ENCODE measurements around the gene OR2Z1. TPM values are rescaled to one million over a fixed set of nuclear protein-coding genes. Genes with fewer than 3 reads are reported as not detected.

The OR2Z1 gene
- polyA plus RNA-seq, 1 donor (not counting 4 experiments of a cell fraction or from before 2014, with no cell fraction given), result not detected

GRCh38 chr19:8696993-8697392, 24.4 kb upstream of the OR2Z1 start:
- Histone ChIP-seq H3K27me3 (ENCODE audit: control insufficient read depth, extremely low read depth, insufficient read depth, low read length) (no peaks in the 10 kb centered on the region), H3K9ac (ENCODE audit: control insufficient read depth, extremely low read depth, insufficient read depth, low read length) (no peak overlapping the region), H4K20me1 (ENCODE audit: control insufficient read depth, extremely low read depth, insufficient read depth, low read length) (no peaks in the 10 kb centered on the region), H3K4me2 (ENCODE audit: control insufficient read depth, extremely low read depth, insufficient read depth, low read depth, low read length) (no peak overlapping the region), H3K27ac (ENCODE audit: control insufficient read depth, insufficient read depth, low read length) (no peak overlapping the region), H3K36me3 (ENCODE audit: control insufficient read depth in 2 of 2, extremely low read depth in 1 of 2, insufficient read depth in 2 of 2, low read length in 2 of 2) (no peaks in the 10 kb centered on the region), H2AFZ (ENCODE audit: control insufficient read depth, low read length) (no peak overlapping the region), H3K79me2 (ENCODE audit: control insufficient read depth, insufficient read depth, low read length) (no peaks in the 10 kb centered on the region), H3K9me1 (ENCODE audit: control insufficient read depth, extremely low read depth, insufficient read depth, low read length) (no peaks in the 10 kb centered on the region), H3K4me1 (ENCODE audit: control insufficient read depth, extremely low read depth, insufficient read depth, low read length) (no peaks in the 10 kb centered on the region), H3K9me3 (ENCODE audit: control insufficient read depth, low read depth, low read length) (peaks cover 7% of the 10 kb centered on the region), H3K4me3 (ENCODE audit: control insufficient read depth in 2 of 3, extremely low read depth in 1 of 3, insufficient read depth in 2 of 3, low read depth in 1 of 3, low read length in 3 of 3) (no peak overlapping the region)
- TF ChIP-seq EZH2 (IDR thresholded peaks at IDR 0.05; ENCODE audit: low read length) (no peak), CTCF (optimal IDR thresholded peaks at IDR 0.05 in 1 of 3, IDR thresholded peaks at IDR 0.05 in 1 of 3, conservative IDR thresholded peaks at IDR 0.05 in 1 of 3; ENCODE audit: extremely low read depth in 1 of 3, insufficient read depth in 2 of 3, low read length in 3 of 3) (no peak)
- dilution Hi-C loops (cut with MboI; ENCODE audit: extremely low pct_ligation_motif_present, low sequenced_read_pairs), result no loop called here
- no peak for DNase-seq (ENCODE audit: low read depth, low spot score)
- FAIRE-seq, result no peak

GRCh38 chr19:8697671-8698432, 23.6 kb upstream of the OR2Z1 start:
- Histone ChIP-seq H3K4me1 (ENCODE audit: control insufficient read depth, extremely low read depth, insufficient read depth, low read length) (no peaks in the 10 kb centered on the region), H4K20me1 (ENCODE audit: control insufficient read depth, extremely low read depth, insufficient read depth, low read length) (no peaks in the 10 kb centered on the region), H3K9ac (ENCODE audit: control insufficient read depth, extremely low read depth, insufficient read depth, low read length) (no peak overlapping the region), H3K9me1 (ENCODE audit: control insufficient read depth, extremely low read depth, insufficient read depth, low read length) (no peaks in the 10 kb centered on the region), H3K27me3 (ENCODE audit: control insufficient read depth, extremely low read depth, insufficient read depth, low read length) (no peaks in the 10 kb centered on the region), H3K4me2 (ENCODE audit: control insufficient read depth, extremely low read depth, insufficient read depth, low read depth, low read length) (no peak overlapping the region), H3K79me2 (ENCODE audit: control insufficient read depth, insufficient read depth, low read length) (no peaks in the 10 kb centered on the region), H3K4me3 (ENCODE audit: control insufficient read depth in 2 of 3, extremely low read depth in 1 of 3, insufficient read depth in 2 of 3, low read depth in 1 of 3, low read length in 3 of 3) (no peak overlapping the region), H2AFZ (ENCODE audit: control insufficient read depth, low read length) (no peak overlapping the region), H3K27ac (ENCODE audit: control insufficient read depth, insufficient read depth, low read length) (no peak overlapping the region), H3K36me3 (ENCODE audit: control insufficient read depth in 2 of 2, extremely low read depth in 1 of 2, insufficient read depth in 2 of 2, low read length in 2 of 2) (no peaks in the 10 kb centered on the region), H3K9me3 (ENCODE audit: control insufficient read depth, low read depth, low read length) (peaks cover 7% of the 10 kb centered on the region)
- no peak for TF ChIP-seq CTCF (optimal IDR thresholded peaks at IDR 0.05 in 1 of 3, IDR thresholded peaks at IDR 0.05 in 1 of 3, conservative IDR thresholded peaks at IDR 0.05 in 1 of 3; ENCODE audit: extremely low read depth in 1 of 3, insufficient read depth in 2 of 3, low read length in 3 of 3)
- TF ChIP-seq EZH2 (IDR thresholded peaks at IDR 0.05; ENCODE audit: low read length), result no peak
- FAIRE-seq, result no peak
- no peak for DNase-seq (ENCODE audit: low read depth, low spot score)
- dilution Hi-C loops (cut with MboI; ENCODE audit: extremely low pct_ligation_motif_present, low sequenced_read_pairs), result no loop called here

Measured in keratinocyte (primary cell).